Measurements from ENCODE around the gene SYTL5. TPM values are rescaled to one million over a fixed set of nuclear protein-coding genes. Genes with fewer than 3 reads are reported as not detected.

The SYTL5 gene
- polyA plus RNA-seq, 6 donors from 2014 or later = not detected

- no peak overlapping the region for H3K4me3 Mint-ChIP-seq
- peaks cover 0 to 1% (median 0%) of the 10 kb centered on the region in 3 donors for H3K27me3 Mint-ChIP-seq
- H3K27ac Mint-ChIP-seq = no peak overlapping the region
- ATAC-seq (ENCODE audit: low read depth in 2 of 2) (no peak), DNase-seq (no peak)
- H3K9me3 Mint-ChIP-seq = peaks cover 0 to 12% (median 0%) of the 10 kb centered on the region in 7 donors
- H3K36me3 Mint-ChIP-seq = no peaks in the 10 kb centered on the region
- H3K4me1 Mint-ChIP-seq = no peaks in the 10 kb centered on the region
These were observed 39.3 kb downstream of the SYTL5 start for GRCh38 chrX:38045538-38046096.

GRCh38 chrX:38048886-38049285, 42.5 kb downstream of the SYTL5 start:
- no peak for ATAC-seq (ENCODE audit: low read depth in 2 of 2)
- no peaks in the 10 kb centered on the region for H3K27me3 Mint-ChIP-seq

GRCh38 chrX:38050806-38051205, 44.5 kb downstream of the SYTL5 start:
- H3K4me1 Mint-ChIP-seq = no peaks in the 10 kb centered on the region
- peaks cover 0 to 4% (median 0%) of the 10 kb centered on the region in 3 donors for H3K27me3 Mint-ChIP-seq
- DNase-seq = no peak
- H3K27ac Mint-ChIP-seq = no peak overlapping the region
- ATAC-seq (ENCODE audit: low read depth in 2 of 2) = no peak
- no peak overlapping the region for H3K4me3 Mint-ChIP-seq
- no peaks in the 10 kb centered on the region for H3K36me3 Mint-ChIP-seq
- H3K9me3 Mint-ChIP-seq = peaks cover 0 to 12% (median 4%) of the 10 kb centered on the region in 7 donors

More at GRCh38 chrX:38048886-38049285, 42.5 kb downstream of the SYTL5 start:
- no peaks in the 10 kb centered on the region for H3K36me3 Mint-ChIP-seq
- no peak overlapping the region for H3K4me3 Mint-ChIP-seq
- H3K4me1 Mint-ChIP-seq = no peaks in the 10 kb centered on the region
- H3K9me3 Mint-ChIP-seq = peaks cover 0 to 12% (median 0%) of the 10 kb centered on the region in 7 donors
- DNase-seq = no peak
- H3K27ac Mint-ChIP-seq = no peak overlapping the region

GRCh38 chrX:38052096-38052495, 45.7 kb downstream of the SYTL5 start:
- Mint-ChIP-seq H3K4me3 (no peak overlapping the region), H3K4me1 (no peaks in the 10 kb centered on the region), H3K36me3 (no peaks in the 10 kb centered on the region), H3K27ac (no peak overlapping the region), H3K27me3 (peaks cover 0 to 7% (median 4%) of the 10 kb centered on the region in 3 donors), H3K9me3 (peaks cover 0 to 8% (median 4%) of the 10 kb centered on the region in 7 donors)
- no peak for DNase-seq
- ATAC-seq (ENCODE audit: low read depth in 2 of 2) = no peak

GRCh38 chrX:38055170-38055847, 49.0 kb downstream of the SYTL5 start:
- peaks cover 0 to 4% (median 0%) of the 10 kb centered on the region in 7 donors for H3K9me3 Mint-ChIP-seq
- H3K36me3 Mint-ChIP-seq = no peaks in the 10 kb centered on the region
- no peaks in the 10 kb centered on the region for H3K4me1 Mint-ChIP-seq
- no peak for DNase-seq
- ATAC-seq (ENCODE audit: low read depth in 2 of 2) = no peak
- H3K27me3 Mint-ChIP-seq = peaks cover 0 to 15% (median 4%) of the 10 kb centered on the region in 3 donors
- H3K27ac Mint-ChIP-seq = no peak overlapping the region
- H3K4me3 Mint-ChIP-seq = no peak overlapping the region

GRCh38 chrX:38060331-38060878, 54.1 kb downstream of the SYTL5 start:
- DNase-seq (no peak), ATAC-seq (ENCODE audit: low read depth in 2 of 2) (no peak)
- H3K27ac Mint-ChIP-seq = no peak overlapping the region
- H3K4me1 Mint-ChIP-seq = no peaks in the 10 kb centered on the region
- peaks cover 0 to 17% (median 0%) of the 10 kb centered on the region in 3 donors for H3K27me3 Mint-ChIP-seq
- H3K9me3 Mint-ChIP-seq = peaks cover 0 to 4% (median 0%) of the 10 kb centered on the region in 7 donors
- H3K36me3 Mint-ChIP-seq = no peaks in the 10 kb centered on the region
- H3K4me3 Mint-ChIP-seq = no peak overlapping the region

GRCh38 chrX:38061335-38061734, 55.0 kb downstream of the SYTL5 start:
- Mint-ChIP-seq H3K4me1 (no peaks in the 10 kb centered on the region), H3K27ac (no peak overlapping the region), H3K9me3 (peaks cover 0 to under 1% (median 0%) of the 10 kb centered on the region in 7 donors), H3K4me3 (no peak overlapping the region), H3K36me3 (no peaks in the 10 kb centered on the region), H3K27me3 (peaks cover 0 to 17% (median 0%) of the 10 kb centered on the region in 3 donors)
- no peak for ATAC-seq (ENCODE audit: low read depth in 2 of 2)
- DNase-seq = no peak

GRCh38 chrX:38066934-38067333, 60.6 kb downstream of the SYTL5 start:
- no peaks in the 10 kb centered on the region for H3K4me1 Mint-ChIP-seq
- H3K9me3 Mint-ChIP-seq = peaks cover 0 to 14% (median 0%) of the 10 kb centered on the region in 7 donors
- no peak overlapping the region for H3K4me3 Mint-ChIP-seq
- DNase-seq (no peak), ATAC-seq (ENCODE audit: low read depth in 2 of 2) (no peak)
- no peaks in the 10 kb centered on the region for H3K36me3 Mint-ChIP-seq
- no peak overlapping the region for H3K27ac Mint-ChIP-seq
- H3K27me3 Mint-ChIP-seq = peaks cover 7 to 25% (median 15%) of the 10 kb centered on the region in 3 donors

- DNase-seq (no peak), ATAC-seq (ENCODE audit: low read depth in 2 of 2) (no peak)
- no peak overlapping the region for H3K27ac Mint-ChIP-seq
- no peaks in the 10 kb centered on the region for H3K4me1 Mint-ChIP-seq
- H3K27me3 Mint-ChIP-seq = peaks cover 7 to 25% (median 15%) of the 10 kb centered on the region in 3 donors
- no peak overlapping the region for H3K4me3 Mint-ChIP-seq
- no peaks in the 10 kb centered on the region for H3K36me3 Mint-ChIP-seq
- peaks cover 0 to 14% (median 0%) of the 10 kb centered on the region in 7 donors for H3K9me3 Mint-ChIP-seq
These were observed 62.9 kb downstream of the SYTL5 start for GRCh38 chrX:38069273-38069672.

- no peak for ATAC-seq (ENCODE audit: low read depth in 2 of 2)
- Mint-ChIP-seq H3K36me3 (no peaks in the 10 kb centered on the region), H3K4me3 (no peak overlapping the region), H3K9me3 (peaks cover 0 to 14% (median 4%) of the 10 kb centered on the region in 7 donors), H3K4me1 (no peaks in the 10 kb centered on the region), H3K27me3 (peaks cover 7 to 25% (median 15%) of the 10 kb centered on the region in 3 donors), H3K27ac (no peak overlapping the region)
- no peak for DNase-seq
These were observed 63.6 kb downstream of the SYTL5 start for GRCh38 chrX:38069991-38070390.

- Mint-ChIP-seq H3K4me3 (no peak overlapping the region), H3K36me3 (no peaks in the 10 kb centered on the region), H3K27me3 (peaks cover 4 to 18% (median 7%) of the 10 kb centered on the region in 3 donors), H3K9me3 (peaks cover 0 to 9% (median 0%) of the 10 kb centered on the region in 7 donors), H3K4me1 (no peaks in the 10 kb centered on the region), H3K27ac (no peak overlapping the region)
- DNase-seq (no peak), ATAC-seq (ENCODE audit: low read depth in 2 of 2) (no peak)
These were observed 73.1 kb downstream of the SYTL5 start for GRCh38 chrX:38079463-38079862.

GRCh38 chrX:38080808-38081207, 74.5 kb downstream of the SYTL5 start:
- Mint-ChIP-seq H3K36me3 (no peaks in the 10 kb centered on the region), H3K9me3 (peaks cover 0 to 2% (median 0%) of the 10 kb centered on the region in 7 donors), H3K27ac (no peak overlapping the region), H3K27me3 (peaks cover 4 to 18% (median 7%) of the 10 kb centered on the region in 3 donors), H3K4me1 (no peaks in the 10 kb centered on the region), H3K4me3 (no peak overlapping the region)
- ATAC-seq (ENCODE audit: low read depth in 2 of 2) = no peak
- no peak for DNase-seq

- Mint-ChIP-seq H3K4me3 (no peak overlapping the region), H3K27me3 (peaks cover 4 to 18% (median 7%) of the 10 kb centered on the region in 3 donors), H3K4me1 (no peaks in the 10 kb centered on the region), H3K9me3 (peaks cover 0 to 2% (median 0%) of the 10 kb centered on the region in 7 donors), H3K36me3 (no peaks in the 10 kb centered on the region), H3K27ac (no peak overlapping the region)
- ATAC-seq (ENCODE audit: low read depth in 2 of 2) (no peak), DNase-seq (no peak)
These were observed 75.6 kb downstream of the SYTL5 start for GRCh38 chrX:38081909-38082308.

GRCh38 chrX:38082309-38082708, 76.0 kb downstream of the SYTL5 start:
- Mint-ChIP-seq H3K36me3 (no peaks in the 10 kb centered on the region), H3K9me3 (peaks cover 0 to 2% (median 0%) of the 10 kb centered on the region in 7 donors), H3K27me3 (peaks cover 4 to 18% (median 7%) of the 10 kb centered on the region in 3 donors), H3K27ac (no peak overlapping the region), H3K4me3 (no peak overlapping the region), H3K4me1 (no peaks in the 10 kb centered on the region)
- no peak for DNase-seq
- ATAC-seq (ENCODE audit: low read depth in 2 of 2) = no peak

All from naive B cell (primary cell).